ENCODE data around the gene GLTP.

The GLTP gene

DNA sequence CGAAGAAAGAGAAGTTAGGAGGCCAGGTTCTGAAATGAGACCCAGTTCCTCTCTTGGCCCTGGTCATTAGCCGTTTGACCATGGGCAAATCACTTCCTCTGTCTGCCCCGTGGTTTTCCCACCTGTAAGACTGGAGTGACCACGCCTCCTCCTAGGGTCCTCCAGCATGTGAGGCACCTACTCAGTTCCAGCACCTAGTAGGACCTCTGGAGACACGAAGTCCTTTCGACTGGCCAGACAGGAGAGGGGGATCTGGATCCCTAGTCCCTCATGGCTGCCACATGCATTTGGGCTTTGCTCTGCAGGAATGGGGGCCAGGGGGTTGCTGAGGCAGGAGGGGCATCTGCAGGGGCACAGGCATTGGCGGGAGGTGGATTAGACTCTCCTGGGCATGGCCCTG lies 63.5 kb downstream of the GLTP start:
- H3K4me3 ChIP-seq (ENCODE audit: insufficient read depth, low read length, poor library complexity, severe bottlenecking) = no peak overlapping the region
- H3K79me2 ChIP-seq (ENCODE audit: insufficient read depth, low read length) = no peaks in the 10 kb centered on the region
- H2AFZ ChIP-seq (ENCODE audit: low read depth, low read length, severe bottlenecking) = no peak overlapping the region
- H3K9ac ChIP-seq (ENCODE audit: low read length) = no peak overlapping the region
- no peaks in the 10 kb centered on the region for H3K9me3 ChIP-seq (ENCODE audit: insufficient read depth, low read length)
- H3K36me3 ChIP-seq (ENCODE audit: low read length) = no peaks in the 10 kb centered on the region
- no peaks in the 10 kb centered on the region for H4K20me1 ChIP-seq (ENCODE audit: low read depth, low read length)
- H3K27me3 ChIP-seq (ENCODE audit: low read length) = no peaks in the 10 kb centered on the region
- no peaks in the 10 kb centered on the region for H3K9me2 ChIP-seq (replicated peaks; ENCODE audit: insufficient read depth, low read length)
- no peak overlapping the region for H3K27ac ChIP-seq (ENCODE audit: low read depth, low read length)
- no peaks in the 10 kb centered on the region for H3F3A ChIP-seq (ENCODE audit: insufficient read depth)
- H3K4me2 ChIP-seq (ENCODE audit: low read depth, low read length, poor library complexity, severe bottlenecking) = no peak overlapping the region
- no peak for TF ChIP-seq EZH2phosphoT487 (conservative IDR thresholded peaks at IDR 0.05; ENCODE audit: low read length)
- TF ChIP-seq, protein P1, sequence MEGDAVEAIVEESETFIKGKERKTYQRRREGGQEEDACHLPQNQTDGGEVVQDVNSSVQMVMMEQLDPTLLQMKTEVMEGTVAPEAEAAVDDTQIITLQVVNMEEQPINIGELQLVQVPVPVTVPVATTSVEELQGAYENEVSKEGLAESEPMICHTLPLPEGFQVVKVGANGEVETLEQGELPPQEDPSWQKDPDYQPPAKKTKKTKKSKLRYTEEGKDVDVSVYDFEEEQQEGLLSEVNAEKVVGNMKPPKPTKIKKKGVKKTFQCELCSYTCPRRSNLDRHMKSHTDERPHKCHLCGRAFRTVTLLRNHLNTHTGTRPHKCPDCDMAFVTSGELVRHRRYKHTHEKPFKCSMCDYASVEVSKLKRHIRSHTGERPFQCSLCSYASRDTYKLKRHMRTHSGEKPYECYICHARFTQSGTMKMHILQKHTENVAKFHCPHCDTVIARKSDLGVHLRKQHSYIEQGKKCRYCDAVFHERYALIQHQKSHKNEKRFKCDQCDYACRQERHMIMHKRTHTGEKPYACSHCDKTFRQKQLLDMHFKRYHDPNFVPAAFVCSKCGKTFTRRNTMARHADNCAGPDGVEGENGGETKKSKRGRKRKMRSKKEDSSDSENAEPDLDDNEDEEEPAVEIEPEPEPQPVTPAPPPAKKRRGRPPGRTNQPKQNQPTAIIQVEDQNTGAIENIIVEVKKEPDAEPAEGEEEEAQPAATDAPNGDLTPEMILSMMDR (IDR thresholded peaks at IDR 0.05; ENCODE audit: insufficient read depth, low read length, poor library complexity, severe bottlenecking) = no peak

- no peaks in the 10 kb centered on the region for H3K36me3 ChIP-seq (ENCODE audit: low read length)
- H3K27me3 ChIP-seq (ENCODE audit: low read length) = no peaks in the 10 kb centered on the region
- no peak overlapping the region for H3K27ac ChIP-seq (ENCODE audit: low read depth, low read length)
- no peaks in the 10 kb centered on the region for H4K20me1 ChIP-seq (ENCODE audit: low read depth, low read length)
- no peak overlapping the region for H2AFZ ChIP-seq (ENCODE audit: low read depth, low read length, severe bottlenecking)
- no peaks in the 10 kb centered on the region for H3F3A ChIP-seq (ENCODE audit: insufficient read depth)
- no peak for TF ChIP-seq EZH2phosphoT487 (conservative IDR thresholded peaks at IDR 0.05; ENCODE audit: low read length)
- TF ChIP-seq, protein P1 (IDR thresholded peaks at IDR 0.05; ENCODE audit: insufficient read depth, low read length, poor library complexity, severe bottlenecking) = no peak
- no peaks in the 10 kb centered on the region for H3K9me3 ChIP-seq (ENCODE audit: insufficient read depth, low read length)
- H3K4me2 ChIP-seq (ENCODE audit: low read depth, low read length, poor library complexity, severe bottlenecking) = no peak overlapping the region
- no peaks in the 10 kb centered on the region for H3K79me2 ChIP-seq (ENCODE audit: insufficient read depth, low read length)
- no peak overlapping the region for H3K9ac ChIP-seq (ENCODE audit: low read length)
- H3K9me2 ChIP-seq (replicated peaks; ENCODE audit: insufficient read depth, low read length) = no peaks in the 10 kb centered on the region
- no peak overlapping the region for H3K4me3 ChIP-seq (ENCODE audit: insufficient read depth, low read length, poor library complexity, severe bottlenecking)
Observed at GRCh38 chr12:109815757-109816617, 64.4 kb downstream of the GLTP start.

DNA sequence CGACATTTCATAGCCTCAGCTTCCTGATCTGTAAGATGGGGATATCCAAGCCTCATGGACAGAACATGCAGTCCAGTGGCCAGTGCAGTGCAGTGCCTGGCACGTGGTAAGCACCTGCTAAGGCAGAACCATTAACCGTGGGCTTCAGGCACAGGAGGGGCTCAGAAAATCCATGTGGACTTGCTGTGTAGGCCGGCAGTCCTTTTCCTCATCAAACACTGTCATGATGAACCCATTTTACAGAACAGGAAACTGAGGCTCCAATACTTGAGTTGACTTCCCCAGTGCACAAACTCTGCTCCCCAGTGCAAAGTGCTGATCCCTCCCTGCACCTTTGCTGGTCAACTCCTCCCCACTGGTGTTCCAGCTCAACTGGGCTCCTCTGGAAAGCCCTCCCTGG lies 65.1 kb downstream of the GLTP start:
- H3K79me2 ChIP-seq (ENCODE audit: insufficient read depth, low read length) = no peaks in the 10 kb centered on the region
- TF ChIP-seq, protein P1 (IDR thresholded peaks at IDR 0.05; ENCODE audit: insufficient read depth, low read length, poor library complexity, severe bottlenecking) = no peak
- no peak for TF ChIP-seq EZH2phosphoT487 (conservative IDR thresholded peaks at IDR 0.05; ENCODE audit: low read length)
- H3K9ac ChIP-seq (ENCODE audit: low read length) = no peak overlapping the region
- H3K27me3 ChIP-seq (ENCODE audit: low read length) = no peaks in the 10 kb centered on the region
- no peaks in the 10 kb centered on the region for H3F3A ChIP-seq (ENCODE audit: insufficient read depth)
- H3K4me3 ChIP-seq (ENCODE audit: insufficient read depth, low read length, poor library complexity, severe bottlenecking) = no peak overlapping the region
- H3K27ac ChIP-seq (ENCODE audit: low read depth, low read length) = no peak overlapping the region
- H3K9me2 ChIP-seq (replicated peaks; ENCODE audit: insufficient read depth, low read length) = no peaks in the 10 kb centered on the region
- no peak overlapping the region for H3K4me2 ChIP-seq (ENCODE audit: low read depth, low read length, poor library complexity, severe bottlenecking)
- H3K36me3 ChIP-seq (ENCODE audit: low read length) = no peaks in the 10 kb centered on the region
- no peaks in the 10 kb centered on the region for H4K20me1 ChIP-seq (ENCODE audit: low read depth, low read length)
- H2AFZ ChIP-seq (ENCODE audit: low read depth, low read length, severe bottlenecking) = no peak overlapping the region
- H3K9me3 ChIP-seq (ENCODE audit: insufficient read depth, low read length) = no peaks in the 10 kb centered on the region
